WI38 (cell line): Measurements from ENCODE around the gene FAM120A.

Experiments used
- H3K4me3 ChIP-seq: 2 replicates; pipeline ENCODE4 v1.5.1; 2011; ENCODE audit warnings: low read depth, mild to moderate bottlenecking, control low read depth, low read length
- TF ChIP-seq, protein P1 (sequence below): IDR thresholded peaks from 2 replicates; pipeline ENCODE4 v1.5.1; 2012; ENCODE audit warnings: low read depth, mild to moderate bottlenecking, control low read depth, low read length

The FAM120A gene

DNA sequence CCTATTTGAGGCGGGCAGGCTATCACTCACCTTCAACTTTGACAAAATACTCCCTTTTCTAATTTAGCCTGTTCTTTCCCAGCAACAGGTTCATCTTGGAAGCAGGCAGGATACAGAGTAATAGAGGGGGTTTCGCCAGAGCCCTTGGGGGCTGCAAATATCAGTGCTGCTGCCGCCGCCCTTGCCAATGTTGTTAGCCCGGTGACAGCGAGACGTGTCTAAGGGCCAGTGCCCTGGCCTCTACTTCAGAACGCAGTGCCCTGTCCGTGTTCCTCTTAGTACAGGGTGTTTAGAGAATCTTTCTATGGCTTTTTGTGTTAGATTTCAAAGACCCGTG, 1.2 kb downstream of the FAM120A start:
- TF ChIP-seq, protein P1, sequence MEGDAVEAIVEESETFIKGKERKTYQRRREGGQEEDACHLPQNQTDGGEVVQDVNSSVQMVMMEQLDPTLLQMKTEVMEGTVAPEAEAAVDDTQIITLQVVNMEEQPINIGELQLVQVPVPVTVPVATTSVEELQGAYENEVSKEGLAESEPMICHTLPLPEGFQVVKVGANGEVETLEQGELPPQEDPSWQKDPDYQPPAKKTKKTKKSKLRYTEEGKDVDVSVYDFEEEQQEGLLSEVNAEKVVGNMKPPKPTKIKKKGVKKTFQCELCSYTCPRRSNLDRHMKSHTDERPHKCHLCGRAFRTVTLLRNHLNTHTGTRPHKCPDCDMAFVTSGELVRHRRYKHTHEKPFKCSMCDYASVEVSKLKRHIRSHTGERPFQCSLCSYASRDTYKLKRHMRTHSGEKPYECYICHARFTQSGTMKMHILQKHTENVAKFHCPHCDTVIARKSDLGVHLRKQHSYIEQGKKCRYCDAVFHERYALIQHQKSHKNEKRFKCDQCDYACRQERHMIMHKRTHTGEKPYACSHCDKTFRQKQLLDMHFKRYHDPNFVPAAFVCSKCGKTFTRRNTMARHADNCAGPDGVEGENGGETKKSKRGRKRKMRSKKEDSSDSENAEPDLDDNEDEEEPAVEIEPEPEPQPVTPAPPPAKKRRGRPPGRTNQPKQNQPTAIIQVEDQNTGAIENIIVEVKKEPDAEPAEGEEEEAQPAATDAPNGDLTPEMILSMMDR = no peak
- H3K4me3 ChIP-seq = peak overlapping the region; percentile 91

DNA sequence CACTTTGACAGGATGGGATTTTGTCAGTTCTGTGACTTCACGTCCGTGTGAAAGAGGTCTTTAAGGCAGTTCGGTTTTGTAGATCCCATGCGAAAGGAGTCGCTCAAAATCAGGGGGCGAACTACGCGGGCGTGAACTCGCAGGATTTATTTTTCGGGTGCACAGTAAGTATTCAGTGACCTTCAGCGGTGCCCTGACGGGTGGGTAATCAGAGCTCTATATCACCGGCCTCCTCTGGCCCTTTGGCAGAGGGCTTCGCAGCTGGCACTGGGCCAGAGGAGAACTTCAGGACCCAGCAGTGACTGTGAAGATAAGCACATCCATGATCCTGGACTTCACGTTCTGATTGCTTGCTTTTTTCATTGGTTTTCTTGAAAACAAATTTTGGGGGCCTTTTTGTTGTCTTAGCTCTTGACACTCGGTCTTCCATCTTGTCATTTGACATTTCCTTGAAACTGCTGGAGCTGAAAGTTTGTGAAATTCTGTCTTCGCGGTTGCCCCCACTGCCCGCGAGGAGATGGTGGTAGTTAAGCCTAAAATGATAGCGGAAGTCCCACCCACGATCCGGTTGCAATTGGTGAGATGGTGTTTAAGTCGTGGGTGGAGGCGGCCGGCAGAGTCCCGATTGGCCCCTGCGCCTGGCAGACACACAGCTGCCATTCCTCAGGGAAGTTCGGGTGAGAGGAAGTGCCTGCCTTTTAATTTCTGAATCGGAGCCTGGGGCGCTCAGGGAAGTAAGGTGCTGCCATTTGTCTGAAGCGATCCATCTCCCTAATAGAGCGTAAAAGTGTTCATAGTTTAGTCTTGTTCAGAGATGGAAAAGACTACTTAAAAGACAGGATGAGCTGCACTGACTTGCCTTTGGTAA, 1.8 kb downstream of the FAM120A start, which contains the start of gene FAM120AOS:
TSS of gene FAM120AOS (minus strand) at position 535 of the 868 bp plus-strand sequence. CDS start 872 bp downstream, outside the sequence.
- TF ChIP-seq, protein P1 = no peak
- H3K4me3 ChIP-seq = peak within 1 kb of the TSS; percentile 91

DNA sequence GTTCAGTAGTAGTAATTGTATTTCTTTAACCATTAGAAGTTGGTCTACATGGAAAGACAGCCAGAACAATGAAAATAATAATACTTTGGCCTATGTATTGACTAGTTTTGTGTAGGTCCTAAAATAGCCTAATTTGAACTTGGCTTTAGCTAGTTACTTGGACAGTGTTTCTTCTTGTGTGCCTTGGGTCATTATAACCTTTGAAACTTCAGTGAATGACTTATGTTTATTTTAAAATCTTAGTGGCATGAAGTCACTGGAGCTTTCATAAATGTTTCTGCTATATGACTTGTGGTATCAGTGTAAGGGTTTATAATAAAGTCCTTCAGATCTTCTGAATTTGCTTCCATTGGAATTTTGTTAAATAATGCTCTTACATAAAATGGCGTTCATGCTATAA, 4.5 kb downstream of the FAM120A start:
- H3K4me3 ChIP-seq = no peak overlapping the region
- TF ChIP-seq, protein P1 = no peak

DNA sequence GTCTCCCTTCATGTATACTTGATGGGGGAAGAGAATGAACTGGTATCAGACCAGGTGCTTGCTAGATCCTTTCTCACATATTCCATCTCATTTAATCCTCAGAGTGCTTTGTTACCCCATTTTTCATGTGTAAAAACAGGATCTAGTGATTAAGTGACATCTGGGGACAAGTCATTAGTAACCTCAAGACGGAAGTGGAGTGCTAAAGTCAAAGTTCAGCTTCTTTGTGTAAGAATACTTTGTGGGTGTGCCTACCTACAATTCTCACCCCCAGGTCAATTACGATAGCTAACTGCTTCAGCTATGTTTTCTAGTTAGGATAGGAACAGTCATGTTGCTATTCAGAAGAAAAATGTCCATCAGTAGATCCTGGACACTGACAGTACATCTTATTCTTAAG, 5.0 kb downstream of the FAM120A start:
- TF ChIP-seq, protein P1 = no peak
- H3K4me3 ChIP-seq = no peak overlapping the region

DNA sequence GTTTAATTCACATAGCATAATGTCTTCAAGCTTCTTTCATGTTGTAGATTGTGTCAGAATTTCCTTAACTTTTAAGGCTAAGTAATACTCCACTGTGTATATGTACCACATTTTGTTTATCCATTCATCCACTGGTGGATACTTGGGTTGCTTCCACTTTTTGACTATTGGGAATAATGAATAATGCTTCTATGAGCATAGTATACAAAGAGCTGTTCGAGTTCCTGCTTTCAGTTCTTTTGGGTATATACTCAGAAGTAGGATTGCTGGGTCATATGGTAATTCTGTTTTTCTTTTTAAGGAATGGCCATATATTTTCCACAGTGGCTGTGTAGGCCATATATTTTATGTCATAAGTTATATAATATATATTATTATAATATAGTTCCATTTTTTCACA, 5.5 kb downstream of the FAM120A start:
- no peak overlapping the region for H3K4me3 ChIP-seq
- TF ChIP-seq, protein P1 = no peak

DNA sequence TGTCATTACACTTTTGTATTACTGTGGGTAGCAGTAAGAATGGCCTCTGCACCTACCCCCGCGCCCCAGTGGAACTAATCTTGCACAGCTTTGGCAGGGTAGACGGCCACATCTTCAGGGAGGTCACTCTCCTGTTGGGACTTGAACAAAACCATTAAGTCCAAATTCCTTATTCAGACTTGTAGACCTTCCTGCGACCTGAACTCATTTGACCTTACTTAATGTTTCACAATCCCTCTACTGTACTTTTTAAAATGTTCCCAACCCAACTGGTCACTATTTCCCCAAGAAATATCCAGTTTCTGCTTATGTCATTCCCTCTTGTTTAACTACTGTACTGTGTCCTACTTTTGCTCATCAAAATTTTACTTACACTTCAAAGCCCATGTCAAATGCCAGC, 7.2 kb downstream of the FAM120A start:
- H3K4me3 ChIP-seq = no peak overlapping the region
- TF ChIP-seq, protein P1 = no peak

DNA sequence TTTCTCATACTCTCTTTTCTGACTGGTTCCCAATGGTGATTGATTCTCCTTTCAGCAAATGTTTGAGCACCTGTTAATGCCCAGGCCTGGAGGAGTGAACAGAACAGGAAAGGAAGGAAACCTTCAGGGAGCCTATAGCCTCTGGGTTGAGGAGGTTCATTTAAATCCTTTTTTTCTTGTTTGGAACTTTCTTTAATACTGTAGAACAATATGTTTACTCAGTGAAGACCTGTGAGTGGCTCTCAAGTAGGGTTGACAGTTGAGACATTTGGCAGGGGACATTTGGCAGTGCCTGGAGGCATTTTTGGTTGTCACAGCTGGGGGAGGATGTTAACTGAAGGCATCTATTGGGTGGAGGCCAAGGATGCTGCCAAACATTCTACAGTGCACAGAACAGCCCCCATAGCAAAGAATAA, 8.0 kb downstream of the FAM120A start:
- no peak overlapping the region for H3K4me3 ChIP-seq
- TF ChIP-seq, protein P1 = no peak
